IMR-90 (cell line): ENCODE data around the gene CIAO3. TPM values are rescaled to one million over a fixed set of nuclear protein-coding genes. Genes with fewer than 3 reads are reported as not detected.

Source experiments
- ATAC-seq: fragments of 200-7000 bp; cut with Tn5 transposase; 2 replicates; pipeline ENCODE4 v1.9.1; 2020; ENCODE audit warnings: low read depth, mild to moderate bottlenecking, moderate library complexity
- BruUV-seq: library from RNA; stranded (reverse); fragments of 400-500 nt; replicated peaks from 2 replicates; lab custom pipeline; 2021; lab: Mats Ljungman, UMichigan
- CTCF ChIA-PET: fragments of 300-600 bp; formaldehyde crosslinking; extraction: SDS; loops from one replicate; lab custom pipeline; 2021; ENCODE audit warnings: antibody characterized with exemption; lab: Yijun Ruan, JAX
- POLR2A ChIA-PET: fragments of 300-600 bp; sonication (Branson Sonifier 250); formaldehyde crosslinking; loops from one replicate; lab custom pipeline; 2022; ENCODE audit warnings: antibody characterized with exemption; ENCODE audit not compliant: unreplicated experiment; lab: Charles Lee
- DNase-seq: peaks from one replicate; pipeline ENCODE4 v3.0.0; 2013
- H2AFZ ChIP-seq: replicated peaks from 2 replicates; pipeline ENCODE3; 2013; ENCODE audit warnings: low read length, mild to moderate bottlenecking; ENCODE audit not compliant: poor library complexity
- H2AK5ac ChIP-seq: 2 replicates; pipeline ENCODE4 v1.6.1; 2013; ENCODE audit warnings: low read depth, low read length, inconsistent platforms
- H2AK9ac ChIP-seq: replicated peaks from 2 replicates; pipeline ENCODE3; 2013; ENCODE audit warnings: mild to moderate bottlenecking, low read depth, low read length, moderate library complexity; ENCODE audit not compliant: poor library complexity
- H2BK120ac ChIP-seq: 2 replicates; pipeline ENCODE4 v1.6.1; 2013; ENCODE audit warnings: low read depth, low read length, inconsistent platforms
- H2BK15ac ChIP-seq: 3 replicates; pipeline ENCODE4 v1.6.1; 2013; ENCODE audit warnings: low read depth, low read length, inconsistent platforms
- H2BK20ac ChIP-seq: 2 replicates; pipeline ENCODE4 v1.6.1; 2013; ENCODE audit warnings: low read depth, mild to moderate bottlenecking, inconsistent platforms, low read length, moderate library complexity
- H2BK5ac ChIP-seq: 2 replicates; pipeline ENCODE4 v1.6.1; 2013; ENCODE audit warnings: mild to moderate bottlenecking, low read depth, low read length, inconsistent platforms; ENCODE audit not compliant: poor library complexity, severe bottlenecking
- H3K14ac ChIP-seq: replicated peaks from 2 replicates; pipeline ENCODE4 v1.6.1; 2013; ENCODE audit warnings: low read depth, low read length, inconsistent platforms
- H3K18ac ChIP-seq: 2 replicates; pipeline ENCODE4 v1.6.1; 2013; ENCODE audit warnings: low read depth, low read length, control low read depth
- H3K23ac ChIP-seq: 2 replicates; pipeline ENCODE4 v1.6.1; 2013; ENCODE audit warnings: low read depth, low read length, inconsistent platforms
- H3K27ac ChIP-seq: 2 replicates; pipeline ENCODE4 v1.5.1; 2013; ENCODE audit warnings: mild to moderate bottlenecking, control low read depth, low read length; ENCODE audit not compliant: insufficient read depth
- H3K27me3 ChIP-seq: 2 replicates; pipeline ENCODE4 v1.6.1; 2013; ENCODE audit warnings: low read length; ENCODE audit not compliant: control insufficient read depth, insufficient read depth
- H3K36me3 ChIP-seq: 2 replicates; pipeline ENCODE4 v1.6.1; 2013; ENCODE audit warnings: low read length, mixed read lengths; ENCODE audit not compliant: control insufficient read depth, insufficient read depth
- H3K4ac ChIP-seq: 2 replicates; pipeline ENCODE4 v1.6.1; 2013; ENCODE audit warnings: low read depth, low read length, inconsistent platforms
- H3K4me1 ChIP-seq: 2 replicates; pipeline ENCODE4 v1.6.1; 2013; ENCODE audit warnings: low read length, mixed read lengths; ENCODE audit not compliant: control insufficient read depth, insufficient read depth
- H3K4me2 ChIP-seq: 2 replicates; pipeline ENCODE4 v1.6.1; 2013; ENCODE audit warnings: low read depth, mild to moderate bottlenecking, control low read depth, low read length, moderate library complexity
- H3K4me3 ChIP-seq: 2 replicates; pipeline ENCODE4 v1.5.1; 2013; ENCODE audit warnings: low read depth, mild to moderate bottlenecking, control low read depth, low read length, moderate library complexity; ENCODE audit not compliant: insufficient read depth
- H3K56ac ChIP-seq: 2 replicates; pipeline ENCODE4 v1.6.1; 2013; ENCODE audit warnings: low read length, inconsistent platforms; ENCODE audit not compliant: insufficient read depth; ENCODE audit errors: extremely low read depth
- H3K79me1 ChIP-seq, 2 experiments: 2 replicates each; pipeline ENCODE4 v1.6.1; 2013; ENCODE audit warnings: low read length in 2 of 2, inconsistent platforms in 1 of 2, low read depth in 1 of 2
- H3K9ac ChIP-seq: 2 replicates; pipeline ENCODE4 v1.6.1; 2013; ENCODE audit warnings: low read depth, low read length, control low read depth
- H3K9me1 ChIP-seq: 2 replicates; pipeline ENCODE4 v1.6.1; 2013; ENCODE audit warnings: low read length, inconsistent platforms; ENCODE audit not compliant: insufficient read depth
- H3K9me3 ChIP-seq: 2 replicates; pipeline ENCODE4 v1.6.1; 2013; ENCODE audit warnings: low read length; ENCODE audit not compliant: control insufficient read depth, insufficient read depth
- H4K20me1 ChIP-seq: 2 replicates; pipeline ENCODE4 v1.6.1; 2013; ENCODE audit warnings: low read length, inconsistent platforms; ENCODE audit not compliant: insufficient read depth
- H4K5ac ChIP-seq: 2 replicates; pipeline ENCODE4 v1.6.1; 2013; ENCODE audit warnings: mild to moderate bottlenecking, low read depth, low read length, control low read depth
- H4K8ac ChIP-seq, 2 experiments: 2 replicates each; pipeline ENCODE4 v1.6.1; 2013; ENCODE audit warnings: low read depth in 2 of 2, low read length in 2 of 2, control low read depth in 1 of 2, inconsistent platforms in 1 of 2
- H4K91ac ChIP-seq: 2 replicates; pipeline ENCODE4 v1.6.1; 2013; ENCODE audit warnings: low read depth, low read length, inconsistent platforms; ENCODE audit not compliant: insufficient read depth
- BHLHE40 ChIP-seq: fragments of 150-350 bp; IDR thresholded peaks from 2 replicates; pipeline ENCODE4 v1.6.1; 2016; ENCODE audit warnings: mild to moderate bottlenecking, low read depth, low read length
- CEBPB ChIP-seq: IDR thresholded peaks from 2 replicates; pipeline ENCODE4 v1.6.1; 2012; ENCODE audit warnings: low read depth, low read length, improper control_type of control experiment
- CHD1 ChIP-seq: IDR thresholded peaks from 2 replicates; pipeline ENCODE4 v1.6.1; 2012; ENCODE audit warnings: low read depth, low read length, improper control_type of control experiment
- FOS ChIP-seq: fragments of 150-350 bp; IDR thresholded peaks from 2 replicates; pipeline ENCODE4 v1.6.1; 2016; ENCODE audit warnings: low read depth, low read length
- MAFK ChIP-seq: IDR thresholded peaks from 2 replicates; pipeline ENCODE4 v1.6.1; 2012; ENCODE audit warnings: low read depth, low read length, improper control_type of control experiment
- MAZ ChIP-seq: IDR thresholded peaks from 2 replicates; pipeline ENCODE4 v1.6.1; 2012; ENCODE audit warnings: low read depth, mild to moderate bottlenecking, low read length, improper control_type of control experiment, moderate library complexity, borderline replicate concordance
- MXI1 ChIP-seq: IDR thresholded peaks from 2 replicates; pipeline ENCODE4 v1.6.1; 2012; ENCODE audit warnings: low read depth, mild to moderate bottlenecking, low read length, moderate library complexity, borderline replicate concordance
- NFE2L2 ChIP-seq: fragments of 150-350 bp; IDR thresholded peaks from 2 replicates; pipeline ENCODE4 v1.6.1; 2016; ENCODE audit warnings: low read depth, mild to moderate bottlenecking, low read length
- POLR2A ChIP-seq: IDR thresholded peaks from 2 replicates; pipeline ENCODE4 v1.6.1; 2012; ENCODE audit warnings: mild to moderate bottlenecking, low read depth, low read length
- RAD21 ChIP-seq: IDR thresholded peaks from 2 replicates; pipeline ENCODE4 v1.6.1; 2012; ENCODE audit warnings: low read length, improper control_type of control experiment
- RCOR1 ChIP-seq: IDR thresholded peaks from 2 replicates; pipeline ENCODE4 v1.6.1; 2012; ENCODE audit warnings: mild to moderate bottlenecking, low read length, improper control_type of control experiment; ENCODE audit not compliant: insufficient replicate concordance
- RFX5 ChIP-seq: IDR thresholded peaks from 2 replicates; pipeline ENCODE4 v1.8.0; 2012; ENCODE audit warnings: low read depth, mild to moderate bottlenecking, low read length, moderate library complexity
- SMC3 ChIP-seq: fragments of 150-350 bp; IDR thresholded peaks from 2 replicates; pipeline ENCODE4 v1.6.1; 2016; ENCODE audit warnings: low read depth, mild to moderate bottlenecking, antibody characterized with exemption, low read length, moderate library complexity
- USF2 ChIP-seq: fragments of 150-350 bp; IDR thresholded peaks from 2 replicates; pipeline ENCODE4 v1.6.1; 2017; ENCODE audit warnings: mild to moderate bottlenecking, antibody characterized with exemption, low read length, low read depth
- WGBS, 2 experiments: methylation state at CpG; one replicate each; pipeline versions ENCODE4 v1.1.5 to v1.1.7; 2013; ENCODE audit warnings: missing lambda C conversion rate in 2 of 2; ENCODE audit not compliant: insufficient read length in 1 of 2; ENCODE audit errors: extremely low coverage in 2 of 2; 5-methylcytosine and 5-hydroxymethylcytosine counted together
- dilution Hi-C: fragments of 300-500 bp; cut with HindIII; formaldehyde crosslinking; loops from one replicate; pipeline ENCODE4 v1.14.3; 2018; ENCODE audit warnings: low sequenced_read_pairs; ENCODE audit not compliant: unreplicated experiment
- in situ Hi-C: fragments of 300-500 bp; cut with MboI; formaldehyde crosslinking; loops from 3 replicates; pipeline ENCODE4 v1.14.3; 2019; ENCODE audit warnings: low sequenced_read_pairs, inconsistent platforms, mixed read lengths
- intact Hi-C: fragments of 100-400 bp; cut with micrococcal nuclease; formaldehyde crosslinking; loops from 2 replicates; pipeline ENCODE4 v1.10.0; 2022
- polyA plus RNA-seq, 3 experiments: library from polyadenylated mRNA; depleted of rRNA; stranded (reverse); fragments of >200 nt; gene quantifications; 2 replicates each; pipeline ENCODE4 v1.2.3, GENCODE V29; 2012; ENCODE audit warnings: low replicate concordance in 1 of 3
- total RNA-seq: library from RNA; depleted of rRNA; stranded (reverse); fragments of >200 nt; gene quantifications from 2 replicates; pipeline ENCODE4 v1.2.3, GENCODE V29; 2012
- TF ChIP-seq, protein P1 (sequence below): conservative IDR thresholded peaks from 2 replicates; pipeline ENCODE4 v1.5.1; 2012; ENCODE audit warnings: mild to moderate bottlenecking, low read depth, low read length, improper control_type of control experiment
- TF ChIP-seq, protein P2 (sequence below): fragments of 150-350 bp; IDR thresholded peaks from 2 replicates; pipeline ENCODE4 v1.6.1; 2016; ENCODE audit warnings: low read depth, mild to moderate bottlenecking, low read length, moderate library complexity, borderline replicate concordance

Gene CIAO3
- total and polyA plus RNA-seq, 2 of the 4 experiments (the other 2 are of a cell fraction), result 17.0 to 20.2 TPM

DNA sequence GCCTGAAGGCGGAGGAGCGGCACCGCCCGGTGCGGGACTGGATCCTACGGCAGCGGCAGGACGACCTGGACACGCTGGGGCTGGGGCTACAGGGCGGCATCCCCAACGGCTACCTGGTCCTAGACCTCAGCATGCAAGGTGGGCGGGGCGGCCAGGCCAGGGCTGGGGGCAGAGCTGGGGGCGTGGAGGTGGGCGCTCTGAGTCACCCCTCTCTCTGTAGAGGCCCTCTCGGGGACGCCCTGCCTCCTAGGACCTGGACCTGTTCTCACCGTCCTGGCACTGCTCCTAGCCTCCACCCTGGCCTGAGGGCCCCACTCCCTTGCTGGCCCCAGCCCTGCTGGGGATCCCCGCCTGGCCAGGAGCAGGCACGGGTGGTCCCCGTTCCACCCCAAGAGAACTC lies 27.6 kb upstream of the CIAO3 start:
- no peak overlapping the region for H4K91ac ChIP-seq
- no peaks in the 10 kb centered on the region for H3K79me1 ChIP-seq
- dilution Hi-C loops (no loop called here), intact Hi-C loops (no loop called here), in situ Hi-C loops (no loop called here)
- no peak overlapping the region for H4K5ac ChIP-seq
- no peaks in the 10 kb centered on the region for H3K9me1 ChIP-seq
- H2BK5ac ChIP-seq, result no peak overlapping the region
- H3K4me3 ChIP-seq, result no peak overlapping the region
- H2BK15ac ChIP-seq, result no peak overlapping the region
- H3K27ac ChIP-seq, result no peak overlapping the region
- WGBS, 2 experiments, result 78% methylated on average over 15 of the region's 21 CpGs; no CpG with 5 or more reads in 1 of the 2 experiments
- no peak overlapping the region for H2BK20ac ChIP-seq
- no TSS peak for BruUV-seq
- H4K8ac ChIP-seq, result no peak overlapping the region
- H2BK120ac ChIP-seq, result no peak overlapping the region
- no peaks in the 10 kb centered on the region for H3K4me1 ChIP-seq
- peak overlapping the region; percentile 84 for H2AK9ac ChIP-seq
- no peak overlapping the region for H2AK5ac ChIP-seq
- POLR2A ChIA-PET, result no interaction called here
- ATAC-seq, result no peak
- no peak overlapping the region for H3K56ac ChIP-seq
- H3K18ac ChIP-seq, result no peak overlapping the region
- TF ChIP-seq POLR2A (no peak), MAFK (no peak), USF2 (no peak), NFE2L2 (no peak), FOS (no peak), SMC3 (no peak), CHD1 (no peak), BHLHE40 (no peak), CEBPB (no peak), MAZ (no peak), RFX5 (no peak), MXI1 (no peak), RAD21 (no peak), RCOR1 (no peak)
- TF ChIP-seq, protein P1, sequence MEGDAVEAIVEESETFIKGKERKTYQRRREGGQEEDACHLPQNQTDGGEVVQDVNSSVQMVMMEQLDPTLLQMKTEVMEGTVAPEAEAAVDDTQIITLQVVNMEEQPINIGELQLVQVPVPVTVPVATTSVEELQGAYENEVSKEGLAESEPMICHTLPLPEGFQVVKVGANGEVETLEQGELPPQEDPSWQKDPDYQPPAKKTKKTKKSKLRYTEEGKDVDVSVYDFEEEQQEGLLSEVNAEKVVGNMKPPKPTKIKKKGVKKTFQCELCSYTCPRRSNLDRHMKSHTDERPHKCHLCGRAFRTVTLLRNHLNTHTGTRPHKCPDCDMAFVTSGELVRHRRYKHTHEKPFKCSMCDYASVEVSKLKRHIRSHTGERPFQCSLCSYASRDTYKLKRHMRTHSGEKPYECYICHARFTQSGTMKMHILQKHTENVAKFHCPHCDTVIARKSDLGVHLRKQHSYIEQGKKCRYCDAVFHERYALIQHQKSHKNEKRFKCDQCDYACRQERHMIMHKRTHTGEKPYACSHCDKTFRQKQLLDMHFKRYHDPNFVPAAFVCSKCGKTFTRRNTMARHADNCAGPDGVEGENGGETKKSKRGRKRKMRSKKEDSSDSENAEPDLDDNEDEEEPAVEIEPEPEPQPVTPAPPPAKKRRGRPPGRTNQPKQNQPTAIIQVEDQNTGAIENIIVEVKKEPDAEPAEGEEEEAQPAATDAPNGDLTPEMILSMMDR, result no peak
- TF ChIP-seq, protein P2, sequence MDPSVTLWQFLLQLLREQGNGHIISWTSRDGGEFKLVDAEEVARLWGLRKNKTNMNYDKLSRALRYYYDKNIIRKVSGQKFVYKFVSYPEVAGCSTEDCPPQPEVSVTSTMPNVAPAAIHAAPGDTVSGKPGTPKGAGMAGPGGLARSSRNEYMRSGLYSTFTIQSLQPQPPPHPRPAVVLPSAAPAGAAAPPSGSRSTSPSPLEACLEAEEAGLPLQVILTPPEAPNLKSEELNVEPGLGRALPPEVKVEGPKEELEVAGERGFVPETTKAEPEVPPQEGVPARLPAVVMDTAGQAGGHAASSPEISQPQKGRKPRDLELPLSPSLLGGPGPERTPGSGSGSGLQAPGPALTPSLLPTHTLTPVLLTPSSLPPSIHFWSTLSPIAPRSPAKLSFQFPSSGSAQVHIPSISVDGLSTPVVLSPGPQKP, result no peak
- no peak overlapping the region for H3K14ac ChIP-seq
- no peaks in the 10 kb centered on the region for H3K27me3 ChIP-seq
- CTCF ChIA-PET, result no interaction called here
- no peak overlapping the region for H3K4me2 ChIP-seq
- no peak overlapping the region for H3K23ac ChIP-seq
- H3K36me3 ChIP-seq, result no peaks in the 10 kb centered on the region
- H3K9me3 ChIP-seq, result no peaks in the 10 kb centered on the region
- no peaks in the 10 kb centered on the region for H4K20me1 ChIP-seq
- no peak overlapping the region for H2AFZ ChIP-seq
- H3K9ac ChIP-seq, result no peak overlapping the region
- no peak for DNase-seq
- H3K4ac ChIP-seq, result no peak overlapping the region
